NCI-H146 treated with DMSO at 0.1 percent for 48 hours (cell line): ENCODE data around the gene GTF3C1.

Experiments
- DNase-seq: peaks from one replicate; lab custom pipeline; 2025; ENCODE audit not compliant: unreplicated experiment; lab: John Stamatoyannopoulos, UW

The GTF3C1 gene

DNA sequence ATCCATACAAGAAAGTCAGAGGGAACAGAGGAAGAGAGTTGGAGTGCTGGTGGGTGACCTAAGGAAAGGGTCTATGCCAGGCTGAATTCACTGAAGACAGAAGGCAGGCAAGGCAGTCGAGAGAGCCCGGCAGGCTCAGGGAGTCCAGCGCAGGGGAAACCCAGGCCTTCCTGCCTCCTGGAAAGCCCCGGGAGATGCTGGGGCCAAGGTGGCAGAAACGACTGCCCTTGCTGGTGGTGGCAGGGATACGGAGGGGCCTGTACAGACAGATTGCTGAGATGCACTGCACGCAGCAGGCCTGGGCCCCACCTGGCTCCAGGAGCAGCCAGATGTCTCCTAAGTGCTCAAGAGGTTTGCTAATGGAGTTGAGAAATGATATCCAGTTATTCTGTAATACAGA, 59.8 kb downstream of the GTF3C1 start:
- DNase-seq, result no peak

DNA sequence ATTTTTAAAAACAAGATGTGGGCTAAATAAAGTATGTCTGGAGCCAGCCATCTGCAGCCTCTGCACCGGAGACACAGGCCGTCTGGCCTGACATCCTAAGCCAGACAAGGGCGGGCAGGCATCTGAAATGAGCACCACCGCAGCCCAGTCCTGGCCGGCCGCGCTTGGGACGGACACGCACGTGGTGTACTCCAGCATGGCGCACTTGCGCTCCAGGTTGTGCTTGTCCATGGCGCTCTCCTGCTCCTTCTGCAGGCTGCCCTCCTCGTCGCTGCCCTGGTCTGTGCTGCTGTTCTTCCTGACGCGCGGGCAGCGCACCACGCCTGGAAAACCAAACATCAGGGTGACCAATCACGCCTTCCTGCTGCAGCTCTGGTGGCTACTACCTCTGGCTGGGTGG, 60.3 kb downstream of the GTF3C1 start:
- no peak for DNase-seq

DNA sequence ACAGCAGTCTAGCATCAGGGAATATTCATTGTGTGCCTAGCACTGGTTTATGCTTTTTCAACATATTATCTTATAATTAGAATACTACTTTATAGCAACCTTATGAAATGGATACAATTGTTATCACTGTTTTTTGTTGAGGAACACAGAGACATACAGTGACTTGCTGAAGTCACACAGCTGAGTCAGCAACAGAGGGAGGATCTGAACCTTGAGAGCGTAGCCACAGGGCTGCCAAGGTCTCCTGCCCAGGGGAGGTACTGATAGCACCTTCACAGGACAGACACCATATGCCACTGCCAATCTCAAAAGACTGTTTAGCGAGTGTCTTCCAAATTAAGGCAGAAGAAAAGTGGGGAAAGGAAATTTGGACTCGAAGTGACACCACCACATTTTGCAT, 63.0 kb downstream of the GTF3C1 start:
- DNase-seq, result no peak

DNA sequence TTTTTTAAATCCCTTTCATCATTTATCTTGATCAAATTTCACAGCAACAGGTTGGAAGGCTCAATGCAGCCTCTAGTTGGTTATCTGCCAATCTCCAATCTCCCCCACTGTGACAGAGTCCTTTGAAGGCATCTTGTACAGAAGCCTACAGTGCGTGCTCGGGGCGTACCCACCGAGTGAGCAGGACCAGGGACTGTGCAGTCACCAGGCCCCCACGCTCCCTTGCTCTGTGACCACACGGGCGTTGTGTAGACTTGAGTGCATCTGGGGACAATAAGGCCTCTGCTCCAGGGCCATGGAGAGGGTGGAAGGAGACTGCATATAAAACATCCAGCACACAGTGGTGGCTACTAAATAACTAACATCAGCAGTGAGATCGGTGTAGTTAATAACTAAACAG, 63.4 kb downstream of the GTF3C1 start:
- no peak for DNase-seq

DNA sequence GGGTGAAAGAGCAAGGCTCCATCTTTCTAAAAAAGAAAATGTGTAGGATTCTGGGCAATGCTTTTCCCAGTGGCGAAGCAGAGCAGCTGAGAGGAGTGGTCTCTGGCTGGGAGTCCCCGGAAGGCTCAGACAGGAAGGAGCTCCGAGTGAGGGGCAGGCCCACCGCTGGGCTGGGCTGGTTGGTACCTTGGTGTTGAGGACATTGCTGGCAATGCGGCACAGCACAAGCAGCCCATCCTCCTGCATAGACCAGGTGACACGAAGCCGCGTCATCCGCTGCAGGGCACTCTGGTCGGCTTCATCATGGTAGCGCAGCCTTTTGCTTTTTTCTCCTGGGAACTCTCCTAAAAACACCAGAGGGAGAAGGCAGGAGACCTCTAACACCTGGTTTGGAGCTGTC, 63.9 kb downstream of the GTF3C1 start:
- DNase-seq, result no peak

DNA sequence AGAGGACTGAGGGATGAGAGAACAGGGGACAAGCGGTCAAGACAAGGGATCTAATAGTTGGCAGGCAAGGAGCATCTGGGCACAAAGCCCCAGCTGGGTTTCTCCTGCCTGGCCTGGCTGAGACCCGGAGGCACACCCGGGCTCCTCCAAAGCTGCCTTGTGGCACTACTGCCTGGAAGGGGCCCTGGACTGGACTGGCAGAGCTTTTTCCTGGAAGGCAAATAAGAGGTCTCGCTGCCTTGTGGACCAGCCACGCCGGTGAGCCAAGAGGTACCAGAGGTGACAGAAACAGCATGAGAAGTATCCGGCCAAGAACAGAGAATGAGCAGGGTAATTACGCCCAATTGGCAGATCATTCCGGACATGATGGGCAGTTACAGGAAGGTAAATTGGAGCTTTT, 64.6 kb downstream of the GTF3C1 start:
- no peak for DNase-seq

DNA sequence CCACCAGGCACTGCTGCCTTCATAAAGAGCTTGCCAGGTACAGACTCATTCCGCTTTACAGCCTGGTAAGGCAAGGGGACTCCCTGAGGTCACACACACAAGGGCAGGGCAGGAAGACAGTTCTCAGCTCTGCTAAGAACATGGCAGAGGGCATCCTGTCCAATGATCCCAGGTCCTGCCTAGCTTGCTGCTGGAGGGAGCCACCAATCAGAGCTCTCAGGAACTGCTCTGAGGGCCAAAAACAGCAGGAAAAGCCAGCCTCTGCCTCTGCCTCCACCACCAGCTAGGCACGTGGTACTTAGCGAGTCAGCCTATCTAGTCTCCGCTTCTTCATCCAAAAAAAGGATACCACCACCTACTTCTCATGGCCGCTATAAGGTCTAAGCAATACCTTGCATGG, 66.1 kb downstream of the GTF3C1 start:
- no peak for DNase-seq

DNA sequence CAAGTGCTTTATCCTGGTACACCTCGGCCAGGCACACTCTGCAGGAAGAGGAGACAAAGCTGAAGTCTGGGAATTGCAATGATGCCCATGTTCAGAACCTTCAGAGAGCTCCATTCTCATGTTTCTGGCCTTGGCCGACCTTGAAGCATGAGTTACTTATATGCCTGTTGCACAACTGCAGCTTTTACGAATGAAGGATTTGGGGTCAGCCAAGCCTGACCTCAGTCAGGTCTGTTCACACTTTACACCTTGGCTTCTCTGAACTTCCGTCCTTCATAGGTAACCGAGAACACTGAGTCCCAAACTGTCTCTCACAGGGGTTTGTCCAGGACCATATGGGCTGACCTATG, 66.7 kb downstream of the GTF3C1 start:
- DNase-seq, result no peak

DNA sequence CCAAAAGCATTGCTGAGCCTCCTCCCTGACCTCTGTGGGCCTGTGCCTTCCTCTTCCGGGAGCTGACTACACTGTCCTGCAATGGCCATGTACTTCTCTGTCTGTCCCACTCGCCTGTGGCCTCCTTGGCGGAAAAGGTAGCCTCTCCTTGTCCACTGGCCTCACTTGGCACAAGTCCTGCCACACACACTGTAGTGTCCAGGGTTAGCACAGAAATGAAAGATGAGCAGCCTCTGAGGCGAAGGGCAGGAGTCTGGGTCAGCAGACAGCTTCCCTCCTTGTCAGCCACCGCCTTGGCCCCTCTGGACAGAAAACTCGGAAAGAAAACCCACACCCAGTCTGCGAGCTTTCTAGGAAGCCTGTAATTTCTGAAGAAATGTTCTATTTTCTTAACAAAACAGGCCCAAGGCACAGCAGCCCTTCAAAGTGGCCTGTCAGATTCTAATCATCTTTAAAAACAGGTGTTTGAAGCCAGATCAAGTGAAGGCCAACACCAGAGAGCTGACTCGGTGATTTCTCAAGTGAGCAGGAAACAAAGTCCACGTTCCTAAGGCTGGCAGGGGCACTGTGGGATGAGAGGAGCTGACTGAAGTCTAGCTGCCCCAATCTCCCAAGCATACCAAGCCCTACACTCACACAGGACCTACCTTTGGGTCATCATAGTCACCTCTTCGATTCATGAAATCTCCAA, 67.2 kb downstream of the GTF3C1 start:
- DNase-seq, result no peak

DNA sequence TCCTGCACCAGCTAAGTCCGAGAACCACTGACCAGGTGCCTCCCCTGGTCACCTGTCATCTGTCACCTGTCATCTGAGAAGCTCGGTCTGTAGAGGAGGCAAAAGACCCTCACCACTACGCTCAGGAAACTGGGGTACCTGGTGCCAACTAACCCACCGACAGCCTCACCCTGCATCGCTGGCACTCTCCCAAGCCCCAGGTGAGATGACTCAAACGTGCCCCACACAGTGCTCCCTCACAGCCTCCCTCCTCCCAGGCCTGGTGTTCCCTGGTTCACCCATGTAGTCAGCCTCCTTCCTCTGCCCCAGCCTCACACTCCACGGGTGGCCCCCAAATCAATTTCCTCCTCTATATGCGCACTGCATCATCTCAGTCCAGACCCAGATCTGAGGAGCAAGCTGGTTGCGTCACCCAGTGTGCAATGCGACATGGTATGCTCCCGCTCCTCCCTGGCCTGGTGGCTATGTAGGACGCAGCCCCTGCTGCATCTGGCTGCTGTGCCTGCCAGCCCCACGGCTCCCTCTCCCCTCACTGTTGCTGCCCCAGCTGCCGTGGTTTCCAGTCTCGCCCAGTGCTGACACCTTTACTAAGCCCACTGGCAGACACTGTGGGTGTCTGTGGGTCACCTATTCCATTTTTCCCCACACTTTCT, 68.3 kb downstream of the GTF3C1 start:
- DNase-seq, result no peak

DNA sequence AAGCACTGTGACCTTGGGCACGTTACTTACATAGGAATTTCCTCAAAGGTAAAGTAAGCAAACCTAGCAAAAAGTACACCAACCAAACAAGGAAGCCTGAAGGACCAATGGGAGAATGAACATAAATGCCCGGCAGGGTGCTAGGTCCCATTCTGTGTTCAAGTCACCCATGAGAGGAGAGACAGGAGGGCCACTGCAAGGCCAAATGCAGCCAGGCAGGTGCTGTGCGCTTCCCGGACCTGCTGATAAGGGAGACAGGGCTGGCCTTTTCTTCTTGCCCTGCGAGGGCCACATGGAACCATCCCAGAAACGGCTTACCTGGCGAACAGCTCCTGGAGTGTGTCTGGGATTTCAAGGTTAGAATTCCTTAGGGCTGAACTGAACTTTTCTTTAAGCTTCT, 69.0 kb downstream of the GTF3C1 start:
- no peak for DNase-seq

DNA sequence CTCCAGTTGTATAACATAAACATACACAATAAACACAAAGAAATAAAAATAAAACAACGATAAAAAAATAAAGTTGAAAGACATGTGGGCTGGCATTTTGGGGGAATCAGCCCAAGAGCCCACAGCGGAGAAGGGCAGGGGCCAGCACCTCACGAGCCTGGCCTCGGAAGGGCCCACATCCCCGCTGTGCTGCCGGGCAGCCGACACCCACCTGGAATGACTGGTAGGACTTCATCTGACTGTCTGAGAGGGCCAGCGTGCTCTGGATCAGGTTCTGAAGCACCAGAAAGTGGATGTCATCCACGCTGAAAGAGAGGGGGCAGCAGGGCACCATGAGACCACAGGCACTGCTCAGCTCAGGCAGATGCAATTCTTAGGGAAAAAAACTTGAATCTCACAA, 73.5 kb downstream of the GTF3C1 start:
- no peak for DNase-seq

DNA sequence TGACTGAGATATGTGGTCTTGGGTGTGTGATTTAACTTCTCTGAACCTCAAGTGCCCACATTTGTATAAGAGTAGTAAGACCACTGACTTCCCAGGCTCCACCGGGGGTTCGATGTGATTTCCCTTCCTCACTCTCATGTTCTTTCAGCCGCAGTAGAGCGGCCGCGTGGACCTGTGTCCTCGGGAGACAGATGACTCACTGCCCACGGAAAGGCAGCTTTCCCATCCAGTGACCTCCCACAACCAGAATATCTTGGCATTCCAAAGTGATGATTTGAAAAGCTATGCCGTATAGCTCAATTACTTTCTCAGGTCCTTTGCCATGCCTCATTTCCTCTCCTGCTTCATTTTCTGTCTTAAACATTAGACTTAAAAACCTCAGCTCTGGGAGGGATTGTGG, 74.2 kb downstream of the GTF3C1 start:
- DNase-seq, result no peak

DNA sequence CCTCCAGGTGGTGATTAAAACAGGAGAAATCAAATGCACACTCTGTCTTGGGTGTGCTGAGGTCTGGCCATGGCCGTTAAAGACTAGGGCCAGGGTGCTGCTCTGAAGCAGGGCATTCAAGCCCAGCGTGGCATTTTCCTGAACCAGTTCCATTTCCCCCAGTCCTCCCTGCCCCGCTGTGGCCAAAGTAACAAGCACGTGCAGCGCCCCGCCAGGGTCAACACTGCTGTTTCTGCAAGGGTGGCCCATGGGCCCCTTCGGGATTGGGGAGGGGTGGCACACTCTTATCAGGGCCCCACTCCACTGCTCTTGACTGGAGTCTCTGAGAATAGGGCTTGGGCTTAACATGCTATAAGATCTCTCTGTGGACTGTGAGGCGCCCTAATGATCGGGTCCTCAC, 74.8 kb downstream of the GTF3C1 start:
- DNase-seq, result no peak

DNA sequence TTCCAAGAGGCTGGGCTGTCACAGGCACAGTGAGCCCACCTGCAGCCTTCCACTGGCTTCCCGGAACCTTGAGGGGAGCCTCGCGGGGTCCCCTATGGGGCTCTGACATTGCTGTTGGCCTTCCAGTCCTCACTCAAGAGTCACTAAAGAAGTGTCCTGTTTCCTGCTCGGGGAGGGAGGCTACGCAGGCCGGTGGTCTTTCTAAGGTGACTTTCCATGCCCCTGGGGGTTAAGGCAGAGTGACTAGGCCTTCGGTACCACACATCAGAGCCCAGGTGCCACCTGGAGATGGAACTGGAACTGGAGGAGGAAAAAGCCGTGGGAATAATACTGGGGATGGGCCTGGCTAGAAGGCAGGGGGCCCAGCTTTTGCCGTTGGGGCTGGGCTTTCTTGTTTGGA, 75.7 kb downstream of the GTF3C1 start:
- no peak for DNase-seq

DNA sequence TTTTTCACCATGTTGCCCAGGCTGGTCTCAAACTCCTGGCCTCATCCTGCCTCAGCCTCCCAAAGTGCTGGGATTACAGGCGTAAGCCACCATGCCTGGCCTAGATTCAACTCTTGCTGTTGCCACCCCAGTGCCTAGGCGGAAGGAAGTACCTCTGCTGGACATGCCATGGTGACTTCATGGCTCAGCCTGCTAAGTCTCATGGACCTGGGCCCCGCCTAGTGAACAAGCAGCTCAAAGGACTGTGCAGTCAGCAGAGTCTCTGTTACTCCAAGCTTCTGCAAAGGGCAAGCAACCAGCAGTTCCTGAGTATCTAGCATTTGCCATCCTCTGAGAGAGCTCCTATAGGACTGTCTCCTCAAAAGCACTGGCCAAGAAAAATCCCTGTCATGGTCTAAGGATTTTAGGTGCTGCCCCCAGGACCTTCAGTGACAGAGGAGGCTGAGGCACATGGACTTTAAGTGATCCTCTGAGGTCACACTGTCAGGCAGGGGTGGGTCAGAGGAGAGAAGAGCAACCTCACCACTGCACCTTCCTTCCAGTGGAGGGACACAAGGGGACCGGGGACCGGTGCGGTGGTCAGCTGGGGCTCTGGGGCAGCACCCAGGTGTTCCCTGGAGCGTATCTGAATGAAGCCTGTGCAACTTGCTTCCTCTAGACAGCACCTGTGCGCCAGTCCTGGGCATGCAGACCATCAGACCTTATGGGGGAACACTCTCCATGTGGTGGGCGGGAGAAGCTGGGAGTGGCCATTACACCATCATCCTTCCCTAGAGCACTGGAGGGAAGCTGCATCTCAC, 76.4 kb downstream of the GTF3C1 start:
- no peak for DNase-seq

DNA sequence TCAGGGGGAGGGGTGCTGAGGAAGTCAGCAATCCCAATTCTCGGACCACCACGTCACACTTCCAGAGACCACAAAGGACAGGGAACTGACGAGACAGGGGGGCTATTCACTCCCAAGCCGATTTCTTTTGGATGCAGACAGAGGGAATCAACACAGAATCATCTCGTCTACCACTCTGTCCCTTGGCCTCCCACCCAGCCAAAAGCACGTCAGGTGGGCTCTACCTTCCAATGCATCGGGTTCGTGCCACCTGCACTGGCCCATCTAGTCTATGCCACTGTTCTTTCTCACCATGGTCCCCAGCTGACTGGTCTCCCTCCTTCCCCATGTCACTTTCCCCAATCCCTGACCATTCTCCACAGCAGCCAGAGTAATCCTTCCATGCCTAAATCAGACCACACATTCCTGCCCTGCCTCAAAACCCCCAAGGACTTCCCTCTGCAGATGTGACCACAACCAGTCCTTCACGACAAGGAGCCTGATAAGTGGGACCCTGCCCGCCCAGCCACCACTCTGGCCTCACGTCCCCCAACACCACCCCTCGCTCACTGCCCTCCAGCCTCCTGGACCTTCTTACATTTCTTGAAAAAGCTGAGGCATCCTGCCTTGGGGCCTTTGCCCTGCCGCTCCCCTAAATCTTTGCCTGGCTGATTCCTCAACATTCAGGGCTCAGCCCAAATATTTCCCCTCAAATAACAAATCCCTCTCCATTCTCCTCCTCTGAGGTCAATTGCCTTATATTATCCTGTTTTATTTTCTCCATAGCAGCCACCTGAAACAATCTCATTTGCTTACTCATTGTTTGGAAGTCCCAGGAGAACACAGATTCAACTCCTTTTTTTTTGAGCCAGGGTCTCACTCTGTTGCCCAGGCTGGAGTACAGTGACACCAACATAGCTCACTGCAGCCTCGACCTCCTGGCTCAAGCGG, 77.4 kb downstream of the GTF3C1 start:
- no peak for DNase-seq

DNA sequence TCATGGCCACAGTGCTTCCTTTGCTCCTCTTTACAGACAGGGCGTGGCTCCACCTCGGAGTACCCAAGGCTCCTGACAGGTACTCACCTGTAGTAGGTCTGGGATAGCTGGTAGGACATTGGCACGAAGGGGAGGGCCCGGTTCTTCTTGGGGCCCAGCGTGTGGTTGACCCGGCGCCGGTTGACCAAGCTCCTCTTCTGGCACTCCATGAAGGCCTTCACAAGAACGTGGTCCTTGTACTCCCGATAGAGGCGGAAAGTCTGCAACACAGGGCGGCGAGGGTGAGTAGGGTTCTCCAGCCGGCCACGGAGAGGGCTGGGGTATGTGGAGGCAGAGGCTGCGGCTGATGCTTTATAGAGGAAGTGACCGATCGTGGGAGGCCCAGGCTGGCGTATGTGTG, 78.1 kb downstream of the GTF3C1 start:
- DNase-seq, result no peak

DNA sequence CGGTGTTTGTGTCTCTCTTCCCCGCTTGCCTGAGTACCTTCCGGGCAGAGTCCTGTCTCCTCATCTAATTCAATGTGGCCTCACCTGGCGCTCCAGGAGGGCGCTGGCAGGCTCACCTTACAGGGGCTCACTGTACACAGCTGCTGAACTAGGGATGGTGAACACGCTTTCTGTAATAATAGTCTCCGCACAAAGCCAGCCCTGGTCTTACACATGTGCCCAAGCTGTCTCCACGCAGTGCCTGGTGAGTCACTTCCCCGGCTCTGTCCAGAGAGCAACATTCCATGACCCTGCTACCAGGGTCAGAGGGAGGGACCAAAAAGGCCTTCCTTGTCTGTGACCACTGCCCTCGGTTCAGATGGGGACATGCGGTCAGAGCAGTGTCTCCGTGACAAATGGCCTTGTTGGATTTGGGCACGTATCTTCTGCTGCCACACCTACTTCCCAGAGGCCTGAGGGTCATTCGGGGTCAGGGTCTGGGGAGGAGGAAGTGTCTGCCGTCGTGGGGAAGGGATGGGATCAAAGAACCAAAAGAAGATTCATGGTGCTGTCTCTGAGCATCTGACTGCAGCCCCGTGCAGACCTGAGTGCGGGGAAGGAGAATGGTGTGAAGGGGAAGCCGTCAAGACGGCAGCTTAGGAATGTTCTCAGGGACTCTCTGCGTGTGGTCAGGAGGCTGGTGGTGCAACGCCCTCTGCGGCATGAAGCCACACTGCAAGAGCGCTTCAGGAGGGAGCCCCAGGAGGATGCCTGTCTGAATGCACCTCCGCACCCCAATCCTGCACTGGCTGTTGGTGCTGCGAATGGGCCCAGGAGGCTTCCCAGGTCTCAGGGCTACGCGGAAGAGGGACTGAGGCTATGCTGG, 78.9 kb downstream of the GTF3C1 start:
- no peak for DNase-seq

DNA sequence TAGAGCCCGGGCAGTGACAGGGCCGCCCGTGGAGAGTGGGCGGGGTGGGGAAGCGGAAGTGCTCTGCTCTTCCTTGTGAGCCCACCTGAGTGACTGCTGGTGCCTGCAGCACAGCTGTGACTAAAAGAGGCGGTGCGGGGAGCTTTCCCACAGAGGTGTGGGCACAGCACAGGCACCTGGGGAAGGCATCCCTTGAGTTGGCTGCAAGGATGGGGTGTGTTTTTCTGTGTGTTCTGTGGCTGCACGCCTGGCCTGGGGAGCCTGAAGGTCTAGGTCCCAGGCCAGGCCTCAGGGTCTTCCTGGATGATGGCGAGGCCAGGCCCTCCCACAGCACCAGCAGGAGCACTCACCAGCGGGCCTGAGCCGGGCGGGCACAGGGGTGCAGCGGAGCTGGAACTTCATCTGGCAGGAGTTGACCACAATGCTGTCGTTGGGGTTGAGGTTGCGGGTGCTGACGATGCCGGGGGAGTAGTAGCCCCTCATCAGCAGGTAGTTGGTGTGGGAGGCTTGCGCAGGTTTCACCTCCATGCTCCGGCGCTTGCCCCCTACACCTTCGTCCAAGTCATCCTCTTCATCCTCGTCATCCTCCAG, 80.7 kb downstream of the GTF3C1 start:
- DNase-seq, result no peak
